ENCODE results near the gene ABAT.

DNA sequence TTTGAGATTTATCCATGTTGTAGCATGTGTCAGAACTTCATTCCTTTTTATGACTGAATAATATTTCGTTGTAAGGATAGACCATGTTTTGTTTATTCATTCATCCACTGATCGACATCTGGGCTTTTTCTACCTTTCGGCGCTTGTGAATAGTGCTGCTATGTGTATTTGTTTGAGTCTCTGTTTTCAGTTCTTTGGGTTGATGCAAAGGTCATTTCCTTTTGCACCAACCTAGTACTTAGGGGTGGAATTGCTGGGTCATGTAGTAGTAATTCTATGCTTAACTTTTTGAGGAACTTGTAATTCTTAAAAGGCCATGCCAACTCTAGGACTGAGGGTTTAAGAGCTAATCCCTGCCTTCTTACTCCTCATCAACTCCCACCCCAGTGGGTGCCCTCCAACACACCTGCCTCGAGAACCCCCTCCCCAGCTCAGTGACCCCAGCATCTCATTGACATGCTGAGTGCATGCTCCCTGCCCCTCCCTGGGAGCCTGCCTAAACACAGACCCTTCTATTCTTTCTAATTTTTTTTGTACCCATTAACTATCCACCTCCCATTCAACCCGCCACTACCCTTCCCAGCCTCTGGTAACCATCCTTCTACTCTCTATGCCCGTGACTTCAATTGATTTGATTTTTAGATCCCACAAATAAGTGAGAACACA is 51.2 kb downstream of the ABAT start:
- TF ChIP-seq, protein P1, sequence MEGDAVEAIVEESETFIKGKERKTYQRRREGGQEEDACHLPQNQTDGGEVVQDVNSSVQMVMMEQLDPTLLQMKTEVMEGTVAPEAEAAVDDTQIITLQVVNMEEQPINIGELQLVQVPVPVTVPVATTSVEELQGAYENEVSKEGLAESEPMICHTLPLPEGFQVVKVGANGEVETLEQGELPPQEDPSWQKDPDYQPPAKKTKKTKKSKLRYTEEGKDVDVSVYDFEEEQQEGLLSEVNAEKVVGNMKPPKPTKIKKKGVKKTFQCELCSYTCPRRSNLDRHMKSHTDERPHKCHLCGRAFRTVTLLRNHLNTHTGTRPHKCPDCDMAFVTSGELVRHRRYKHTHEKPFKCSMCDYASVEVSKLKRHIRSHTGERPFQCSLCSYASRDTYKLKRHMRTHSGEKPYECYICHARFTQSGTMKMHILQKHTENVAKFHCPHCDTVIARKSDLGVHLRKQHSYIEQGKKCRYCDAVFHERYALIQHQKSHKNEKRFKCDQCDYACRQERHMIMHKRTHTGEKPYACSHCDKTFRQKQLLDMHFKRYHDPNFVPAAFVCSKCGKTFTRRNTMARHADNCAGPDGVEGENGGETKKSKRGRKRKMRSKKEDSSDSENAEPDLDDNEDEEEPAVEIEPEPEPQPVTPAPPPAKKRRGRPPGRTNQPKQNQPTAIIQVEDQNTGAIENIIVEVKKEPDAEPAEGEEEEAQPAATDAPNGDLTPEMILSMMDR (IDR thresholded peaks at IDR 0.05), result no peak
- no peak for TF ChIP-seq EZH2 (IDR thresholded peaks at IDR 0.05; ENCODE audit: borderline replicate concordance, insufficient read depth, low read depth, low read length, poor library complexity, severe bottlenecking)

All from B cell (primary cell).